ENCODE data around the gene DNAJC3.
"Not testable (repeated sequence)": the region's sequence is repeated elsewhere in the genome, so short reads cannot be mapped to it uniquely, and the experiment has no call there.

DNA sequence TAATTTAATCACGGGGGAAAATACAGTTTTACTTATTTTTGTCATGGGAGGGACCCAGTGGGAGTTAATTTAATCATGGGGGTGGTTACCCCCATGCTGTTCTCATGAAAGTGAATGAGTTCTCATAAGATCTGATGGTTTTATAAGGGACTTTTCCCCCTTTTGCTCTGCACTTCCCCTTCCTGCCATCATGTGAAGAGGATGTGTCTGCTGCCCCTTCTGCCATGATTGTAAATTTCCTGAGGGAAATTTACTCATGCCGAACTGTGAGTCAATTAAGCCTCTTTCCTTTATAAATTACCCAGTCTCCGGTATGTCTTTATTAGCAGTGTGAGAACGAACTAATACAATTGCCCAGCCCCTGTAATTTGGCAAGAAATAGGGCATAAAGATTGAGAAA, 35.9 kb downstream of the DNAJC3 start:
- not testable (repeated sequence) for TF ChIP-seq POLR2AphosphoS5 (IDR thresholded peaks at IDR 0.05; ENCODE audit: borderline replicate concordance, low read depth, low read length); EZH2 (IDR thresholded peaks at IDR 0.05); FOXP2 (optimal IDR thresholded peaks at IDR 0.05; ENCODE audit: control extremely low read depth, extremely low read length, insufficient read depth)

All from SK-N-MC (cell line).